ENCODE data around the gene NAGPA.
"Not testable (repeated sequence)": the region's sequence is repeated elsewhere in the genome, so short reads cannot be mapped to it uniquely, and the experiment has no call there.

The NAGPA gene

GRCh38 chr16:5033256-5034166, at the start of gene NAGPA:
Gene NAGPA (minus strand): TSS chr16:5033935. CDS start chr16:5033914, 21 bp downstream.
- DNase-seq, result peak; percentile 86

GRCh38 chr16:5080996-5081395, 47.3 kb upstream of the NAGPA start:
- DNase-seq, result not testable (repeated sequence)

- DNase-seq, result not testable (repeated sequence)
These were observed 46.7 kb upstream of the NAGPA start for GRCh38 chr16:5080461-5080860.

GRCh38 chr16:5078626-5079025, 44.9 kb upstream of the NAGPA start:
- DNase-seq, result no peak

- no peak for DNase-seq
These were observed 43.6 kb upstream of the NAGPA start for GRCh38 chr16:5077304-5077703.

GRCh38 chr16:5075637-5076036, 41.9 kb upstream of the NAGPA start:
- DNase-seq, result no peak

GRCh38 chr16:5073771-5074170, 40.0 kb upstream of the NAGPA start:
- DNase-seq, result not testable (repeated sequence)

GRCh38 chr16:5073279-5073629, 39.5 kb upstream of the NAGPA start:
- no peak for DNase-seq

GRCh38 chr16:5072334-5073278, 38.9 kb upstream of the NAGPA start:
- DNase-seq, result no peak

- DNase-seq, result peak; percentile 92
These were observed 38.1 kb upstream of the NAGPA start, which contains the start of gene ALG1 for GRCh38 chr16:5071681-5072333. Gene ALG1 (plus strand): TSS chr16:5071843. CDS start chr16:5071850, 7 bp downstream.

- DNase-seq, result no peak
These were observed 37.6 kb upstream of the NAGPA start for GRCh38 chr16:5071341-5071680.

- no peak for DNase-seq
These were observed 36.9 kb upstream of the NAGPA start for GRCh38 chr16:5070431-5071186.

GRCh38 chr16:5069854-5070253, 36.1 kb upstream of the NAGPA start:
- no peak for DNase-seq

- DNase-seq, result no peak
These were observed 35.3 kb upstream of the NAGPA start for GRCh38 chr16:5069048-5069447.

- no peak for DNase-seq
These were observed 32.8 kb upstream of the NAGPA start for GRCh38 chr16:5066511-5066910.

GRCh38 chr16:5065813-5066212, 32.1 kb upstream of the NAGPA start, which contains the start of gene C16orf89:
Gene C16orf89 (minus strand): TSS chr16:5065956. CDS start chr16:5065908, 48 bp downstream.
- DNase-seq, result no peak

- DNase-seq, result no peak
These were observed 31.6 kb upstream of the NAGPA start for GRCh38 chr16:5065326-5065725.

- no peak for DNase-seq
These were observed 31.2 kb upstream of the NAGPA start for GRCh38 chr16:5064915-5065314.

- no peak for DNase-seq
These were observed 29.3 kb upstream of the NAGPA start for GRCh38 chr16:5062790-5063765.

- DNase-seq, result no peak
These were observed 28.3 kb upstream of the NAGPA start for GRCh38 chr16:5062051-5062450.

- DNase-seq, result no peak
These were observed 26.4 kb upstream of the NAGPA start for GRCh38 chr16:5060073-5060641.
